ENCODE results near the gene TIPIN.

DNA sequence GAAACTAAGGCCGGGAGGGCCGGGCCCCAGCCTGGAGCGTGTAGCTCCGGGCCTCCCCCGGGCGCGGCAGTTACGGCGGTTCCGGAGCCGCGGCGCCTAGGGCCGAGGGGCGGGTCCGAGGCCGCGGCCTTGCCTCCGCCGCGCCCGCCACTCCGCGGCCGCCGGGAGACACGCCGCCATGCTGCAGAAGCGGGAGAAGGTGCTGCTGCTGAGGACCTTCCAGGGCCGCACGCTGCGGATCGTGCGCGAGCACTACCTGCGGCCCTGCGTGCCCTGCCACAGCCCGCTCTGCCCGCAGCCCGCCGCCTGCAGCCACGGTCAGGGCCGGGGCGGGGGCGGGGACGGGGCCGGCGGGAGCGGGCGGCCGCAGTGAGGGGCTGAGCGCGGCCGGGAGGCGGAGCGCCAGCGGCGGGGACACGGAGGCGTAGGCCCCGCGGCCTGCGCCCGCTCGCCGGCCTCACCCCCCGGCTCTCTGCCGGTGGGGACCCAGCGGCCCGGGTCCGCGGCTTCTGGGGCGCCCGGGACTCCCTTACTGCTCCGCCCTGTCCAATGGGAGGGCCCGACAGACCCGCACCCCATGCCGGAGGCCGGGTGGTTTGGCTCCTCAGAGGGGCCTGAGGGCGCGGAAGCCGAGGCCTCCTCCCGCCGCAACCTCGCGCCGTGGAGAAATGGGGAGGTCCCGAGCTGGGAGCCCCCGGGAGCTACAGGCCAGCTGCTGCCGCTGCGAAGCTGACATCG, 62.9 kb downstream of the TIPIN start, which contains the start of gene DIS3L:
- TF ChIP-seq CTCF (IDR thresholded peaks at IDR 0.05) (peak in 1 of 4 experiments; percentile 22), POLR2AphosphoS5 (IDR thresholded peaks at IDR 0.05) (peak; percentile 3)

All from gastroesophageal sphincter (tissue), 3 donors.